Stomach (tissue), 9 donors: Measurements from ENCODE around the gene GAA. TPM values are rescaled to one million over a fixed set of nuclear protein-coding genes. Genes with fewer than 3 reads are reported as not detected.

Experiments
- DNase-seq, 2 donors: peaks; one replicate each; pipeline versions ENCODE4 v3.0.0 to v3.0.0-alpha.2; 2013 to 2019
- H3K27ac ChIP-seq, 5 donors: fragments of 200-600 bp in 4 of 5; sonication (generic) in 4 of 5; one replicate each; pipeline ENCODE4 v1.5.1; 2013 to 2019; ENCODE audit warnings: mild to moderate bottlenecking in 1 of 5, moderate library complexity in 1 of 5
- H3K27me3 ChIP-seq, 3 donors: fragments of 200-600 bp; sonication (generic); one replicate each; pipeline ENCODE4 v1.5.1; 2017 to 2019; ENCODE audit warnings: mixed run types in 1 of 3
- H3K36me3 ChIP-seq, 4 donors: fragments of 200-600 bp; sonication (generic); 1 replicate in 3 of 4; 2 replicates in 1 of 4; pipeline ENCODE4 v1.5.1; 2016 to 2019
- H3K4me1 ChIP-seq, 4 donors: fragments of 200-600 bp; sonication (generic); one replicate each; pipeline ENCODE4 v1.5.1; 2016 to 2019
- H3K4me3 ChIP-seq, 4 donors: fragments of 200-600 bp; sonication (generic) in 3 of 4; one replicate each; pipeline ENCODE4 v1.5.1; 2016 to 2019; ENCODE audit warnings: mild to moderate bottlenecking in 1 of 4
- H3K9me3 ChIP-seq, 4 donors: fragments of 200-600 bp; sonication (generic); one replicate each; pipeline ENCODE4 v1.5.1; 2016 to 2019
- EP300 ChIP-seq: sonication (generic); formaldehyde crosslinking; IDR thresholded peaks from one replicate; pipeline ENCODE4 v1.6.1; 2017; ENCODE audit warnings: antibody characterized with exemption
- POLR2A ChIP-seq, 4 donors: fragments of 450-650 bp; IDR thresholded peaks; one replicate each; pipeline ENCODE4 v1.6.1; 2016; ENCODE audit warnings: antibody characterized with exemption in 4 of 4, control low read depth in 2 of 4, mild to moderate bottlenecking in 1 of 4, moderate library complexity in 1 of 4
- POLR2AphosphoS5 ChIP-seq, 3 donors: sonication (generic); formaldehyde crosslinking; IDR thresholded peaks; one replicate each; pipeline ENCODE4 v1.6.1; 2016; ENCODE audit warnings: antibody characterized with exemption in 3 of 3
- WGBS, 5 donors: extraction: QIAGEN DNeasy Blood & Tissue Kit in 3 of 5; methylation state at CpG; one replicate each; pipeline versions ENCODE4 v1.1.5 to v1.1.7; 2013 to 2018; 5-methylcytosine and 5-hydroxymethylcytosine counted together
- intact Hi-C: fragments of 100-400 bp; cut with DNase I; formaldehyde crosslinking; loops from one replicate; pipeline ENCODE4 v1.15.1; 2023; ENCODE audit warnings: low total_unique reads
- polyA plus RNA-seq, 3 donors: library from polyadenylated mRNA; stranded (reverse); fragments of 200-250 nt; gene quantifications; one replicate each; pipeline ENCODE4 v1.2.3, GENCODE V29; 2013
- total RNA-seq, 5 donors: library from RNA; depleted of rRNA; stranded (reverse); fragments of >200 nt; gene quantifications; one replicate each; pipeline versions ENCODE4 v1.1.0 to v1.2.3, GENCODE V29; 2014 to 2016
- TF ChIP-seq, protein P1 (sequence below), 7 experiments: fragments of 450-650 bp in 4 of 7; fragments of 200-600 bp in 3 of 7; sonication (generic) in 3 of 7; IDR thresholded peaks; one replicate each; pipeline ENCODE4 v1.5.1; 2016 to 2019; ENCODE audit warnings: antibody characterized with exemption in 7 of 7, control low read depth in 2 of 7, mild to moderate bottlenecking in 1 of 7
- donor health status: healthy with polysubstance abuse.
- donor health status: Bipolar disorder and iron deficiency.
- donor health status: healthy.

The GAA gene
- total and polyA plus RNA-seq, 8 donors, result 9.6 to 63.4 (median 22.0) TPM

GRCh38 chr17:80145076-80146075 is 44.0 kb downstream of the GAA start:
- no peaks in the 10 kb centered on the region for H3K9me3 ChIP-seq
- 38 to 51% (median 46%) methylated on average over 10 of the region's 10 CpGs for WGBS, 5 donors
- H3K27me3 ChIP-seq, result no peaks in the 10 kb centered on the region
- intact Hi-C loops, result no loop called here
- peak overlapping the region in 4 of 5 donors; percentile 92 to 99 (median 96) for H3K27ac ChIP-seq
- DNase-seq, result no peak
- H3K36me3 ChIP-seq, result peaks cover 31 to 39% (median 38%) of the 10 kb centered on the region in 4 donors
- no peak for TF ChIP-seq EP300
- TF ChIP-seq, protein P1, sequence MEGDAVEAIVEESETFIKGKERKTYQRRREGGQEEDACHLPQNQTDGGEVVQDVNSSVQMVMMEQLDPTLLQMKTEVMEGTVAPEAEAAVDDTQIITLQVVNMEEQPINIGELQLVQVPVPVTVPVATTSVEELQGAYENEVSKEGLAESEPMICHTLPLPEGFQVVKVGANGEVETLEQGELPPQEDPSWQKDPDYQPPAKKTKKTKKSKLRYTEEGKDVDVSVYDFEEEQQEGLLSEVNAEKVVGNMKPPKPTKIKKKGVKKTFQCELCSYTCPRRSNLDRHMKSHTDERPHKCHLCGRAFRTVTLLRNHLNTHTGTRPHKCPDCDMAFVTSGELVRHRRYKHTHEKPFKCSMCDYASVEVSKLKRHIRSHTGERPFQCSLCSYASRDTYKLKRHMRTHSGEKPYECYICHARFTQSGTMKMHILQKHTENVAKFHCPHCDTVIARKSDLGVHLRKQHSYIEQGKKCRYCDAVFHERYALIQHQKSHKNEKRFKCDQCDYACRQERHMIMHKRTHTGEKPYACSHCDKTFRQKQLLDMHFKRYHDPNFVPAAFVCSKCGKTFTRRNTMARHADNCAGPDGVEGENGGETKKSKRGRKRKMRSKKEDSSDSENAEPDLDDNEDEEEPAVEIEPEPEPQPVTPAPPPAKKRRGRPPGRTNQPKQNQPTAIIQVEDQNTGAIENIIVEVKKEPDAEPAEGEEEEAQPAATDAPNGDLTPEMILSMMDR (IDR thresholded peaks at IDR 0.05), result no peak
- H3K4me1 ChIP-seq, result peaks cover 19 to 46% (median 32%) of the 10 kb centered on the region in 4 donors
- H3K4me3 ChIP-seq, result peak overlapping the region; percentile 68 to 88 (median 82)

DNA sequence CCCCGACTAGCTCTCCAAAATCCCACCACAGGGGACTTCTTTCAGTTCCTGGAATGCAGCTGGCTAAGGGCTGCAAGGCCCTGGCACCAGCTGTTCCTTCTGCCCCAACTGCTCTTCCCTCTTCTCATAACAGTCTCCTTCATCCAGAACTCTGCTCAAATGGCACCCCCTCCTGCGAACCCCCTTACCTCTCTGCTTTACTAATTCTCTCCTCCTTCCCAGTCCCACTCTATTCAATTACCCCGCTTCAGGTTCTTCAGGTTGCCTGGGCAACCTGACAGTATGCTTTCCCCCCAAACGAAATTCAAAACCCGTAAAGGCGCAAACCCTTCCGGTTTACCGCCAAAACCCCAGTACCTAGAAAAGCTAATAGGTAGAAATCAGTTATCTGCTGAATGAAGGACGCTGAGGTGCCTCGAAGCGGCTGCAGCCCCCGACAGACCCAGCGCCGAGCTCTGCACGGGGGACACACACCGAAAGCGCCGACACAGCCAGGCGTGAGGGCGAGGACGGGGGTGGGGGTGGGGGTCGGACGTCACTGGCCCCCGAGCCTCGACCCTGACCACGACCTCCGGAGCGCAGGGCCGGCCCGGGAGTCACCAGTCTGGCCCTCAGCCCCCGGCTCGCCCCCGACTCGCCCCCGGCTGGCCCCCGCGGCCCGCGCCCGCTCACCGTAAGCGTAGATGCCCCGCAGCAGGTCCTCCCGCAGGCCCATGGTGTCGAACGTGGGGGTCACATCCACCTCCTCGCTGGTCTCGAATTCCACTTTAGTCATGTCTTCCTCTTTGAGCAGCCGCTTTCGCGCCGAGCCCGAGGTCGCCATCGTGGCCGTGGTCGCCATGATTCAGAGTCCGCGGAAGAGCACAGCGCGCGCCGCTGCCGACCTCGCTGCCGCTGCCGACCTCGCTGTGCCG is 45.0 kb downstream of the GAA start:
- intact Hi-C loops, result no loop called here
- 0 to 1% (median 1%) methylated on average over 18 to 68 of the region's 69 CpGs for WGBS, 5 donors

DNA sequence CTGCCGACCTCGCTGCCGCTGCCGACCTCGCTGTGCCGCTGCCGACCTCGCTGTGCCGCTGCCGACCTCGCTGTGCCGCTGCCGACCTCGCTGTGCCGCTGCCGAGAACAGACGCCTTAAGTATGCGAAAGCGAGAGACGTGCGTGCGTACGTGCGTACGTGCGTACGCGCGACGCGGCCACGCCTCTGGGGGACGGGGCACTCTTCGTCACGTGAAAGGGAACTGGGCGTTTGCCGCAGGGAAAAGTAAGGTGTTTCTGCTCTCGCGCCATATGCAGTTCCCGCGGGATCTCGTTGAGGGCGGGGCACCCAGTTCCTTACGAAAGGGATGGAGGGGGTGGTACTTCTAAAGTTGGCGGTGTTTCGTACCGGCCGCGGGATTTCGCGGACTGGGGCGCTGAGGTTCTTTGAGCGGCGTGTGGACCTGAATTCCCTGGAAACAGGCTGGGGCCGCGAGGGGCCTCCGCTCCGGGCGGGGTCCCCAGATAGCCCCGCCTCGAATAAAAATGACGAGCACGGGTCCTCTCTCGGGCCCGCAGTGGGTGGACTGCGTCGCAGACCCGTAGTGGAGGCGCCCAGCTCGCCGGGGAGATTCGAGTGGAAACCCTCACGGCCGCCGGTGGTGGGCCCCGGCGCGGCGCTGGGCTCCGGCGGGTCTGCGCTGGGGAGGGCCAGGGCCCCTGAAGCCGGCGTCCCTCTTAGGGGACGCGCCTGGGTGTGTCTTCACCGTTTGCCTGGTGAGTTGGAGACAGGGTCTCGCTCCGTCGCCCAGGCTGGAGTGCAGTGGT is 45.8 kb downstream of the GAA start, which contains the start of gene EIF4A3:
EIF4A3 (minus strand) TSS at position 94 of the 788 bp plus-strand sequence. CDS start 167 bp downstream, outside the sequence.
- DNase-seq, result peak; percentile 98 to 100
- H3K9me3 ChIP-seq, result no peaks in the 10 kb centered on the region
- TF ChIP-seq, protein P1 (IDR thresholded peaks at IDR 0.05), result no peak
- TF ChIP-seq POLR2AphosphoS5 (IDR thresholded peaks at IDR 0.05) (peak; percentile 95 to 99 (median 98)), EP300 (peak; percentile 80), POLR2A (IDR thresholded peaks at IDR 0.05) (peak in 1 of 4 donors; percentile 47)
- no peaks in the 10 kb centered on the region for H3K27me3 ChIP-seq
- peak within 1 kb of the TSS; percentile 68 to 88 (median 82) for H3K4me3 ChIP-seq
- peaks cover 19 to 53% (median 32%) of the 10 kb centered on the region in 4 donors for H3K4me1 ChIP-seq
- peak within 1 kb of the TSS; percentile 91 to 99 (median 96) for H3K27ac ChIP-seq
- H3K36me3 ChIP-seq, result peaks cover 19 to 21% (median 20%) of the 10 kb centered on the region in 4 donors
- 0 to 1% (median 0%) methylated on average over 7 to 90 of the region's 90 CpGs for WGBS, 5 donors
- intact Hi-C loops, result no loop called here

More for the DNA sequence above, 45.0 kb downstream of the GAA start:
- H3K27ac ChIP-seq, result peak overlapping the region; percentile 91 to 99 (median 96)
- H3K4me1 ChIP-seq, result peaks cover 19 to 48% (median 32%) of the 10 kb centered on the region in 4 donors
- H3K9me3 ChIP-seq, result no peaks in the 10 kb centered on the region
- H3K36me3 ChIP-seq, result peaks cover 26 to 29% (median 28%) of the 10 kb centered on the region in 4 donors
- no peaks in the 10 kb centered on the region for H3K27me3 ChIP-seq
- no peak for TF ChIP-seq POLR2AphosphoS5 (IDR thresholded peaks at IDR 0.05)
- peak in 1 of 2 donors; percentile 51 for DNase-seq
- H3K4me3 ChIP-seq, result peak overlapping the region; percentile 68 to 88 (median 82)

GRCh38 chr17:80151333-80151732 is 50.0 kb downstream of the GAA start:
- Histone ChIP-seq H3K4me1 (peaks cover 5 to 30% (median 8%) of the 10 kb centered on the region in 4 donors), H3K27ac (peak overlapping the region in 1 of 5 donors; percentile 7)
- 60 to 79% (median 69%) methylated on average over 5 of the region's 5 CpGs for WGBS, 5 donors

More at GRCh38 chr17:80151333-80151732, 50.0 kb downstream of the GAA start:
- Histone ChIP-seq H3K36me3 (no peaks in the 10 kb centered on the region), H3K9me3 (peaks cover 0 to 11% (median 5%) of the 10 kb centered on the region in 4 donors), H3K27me3 (no peaks in the 10 kb centered on the region), H3K4me3 (no peak overlapping the region)
- peak in 1 of 2 donors; percentile 36 for DNase-seq
- intact Hi-C loops, result no loop called here
- TF ChIP-seq, protein P1 (IDR thresholded peaks at IDR 0.05), result no peak
- TF ChIP-seq POLR2A (IDR thresholded peaks at IDR 0.05) (no peak), EP300 (no peak), POLR2AphosphoS5 (IDR thresholded peaks at IDR 0.05) (no peak)
